GM18508 (cell line): ENCODE results near the gene VTCN1.
"Not testable (repeated sequence)": the region's sequence is repeated elsewhere in the genome, so short reads cannot be mapped to it uniquely, and the experiment has no call there.

Source experiments
- ATAC-seq: cut with Tn5 transposase; IDR thresholded peaks from one replicate; pipeline ENCODE4 v1.9.1; 2021; ENCODE audit warnings: moderate number of reproducible peaks; ENCODE audit not compliant: insufficient read depth, unreplicated experiment

The VTCN1 gene, protein sequence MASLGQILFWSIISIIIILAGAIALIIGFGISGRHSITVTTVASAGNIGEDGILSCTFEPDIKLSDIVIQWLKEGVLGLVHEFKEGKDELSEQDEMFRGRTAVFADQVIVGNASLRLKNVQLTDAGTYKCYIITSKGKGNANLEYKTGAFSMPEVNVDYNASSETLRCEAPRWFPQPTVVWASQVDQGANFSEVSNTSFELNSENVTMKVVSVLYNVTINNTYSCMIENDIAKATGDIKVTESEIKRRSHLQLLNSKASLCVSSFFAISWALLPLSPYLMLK

DNA sequence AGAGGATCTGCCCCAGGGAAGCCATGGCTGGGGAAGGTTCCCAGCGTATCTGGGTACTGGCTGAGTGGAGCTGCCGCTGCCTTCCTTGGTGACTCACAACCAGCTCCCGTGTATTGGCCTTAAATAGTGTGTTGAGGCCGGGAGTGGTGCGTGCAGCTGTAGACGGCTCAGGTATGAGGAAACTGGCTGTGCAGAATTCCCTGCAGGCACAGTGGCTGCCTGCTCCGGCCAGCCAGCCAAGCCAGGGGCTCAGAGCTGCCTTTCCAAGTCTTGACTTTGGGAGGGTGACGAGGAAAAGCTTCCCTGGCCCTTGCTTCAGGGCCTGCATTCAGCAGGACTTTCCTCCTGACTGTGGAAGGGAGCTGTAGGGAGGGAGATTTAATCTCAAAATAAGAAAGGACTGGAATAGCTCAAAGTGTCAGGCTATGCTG lies at the start of gene VTCN1:
Gene VTCN1 (minus strand): TSS at position 97 of the 431 bp plus-strand sequence. CDS start 72 bp downstream, at position 25.
- no peak for ATAC-seq

- ATAC-seq = no peak
These were observed 48.1 kb upstream of the VTCN1 start for GRCh38 chr1:117258791-117259190.

DNA sequence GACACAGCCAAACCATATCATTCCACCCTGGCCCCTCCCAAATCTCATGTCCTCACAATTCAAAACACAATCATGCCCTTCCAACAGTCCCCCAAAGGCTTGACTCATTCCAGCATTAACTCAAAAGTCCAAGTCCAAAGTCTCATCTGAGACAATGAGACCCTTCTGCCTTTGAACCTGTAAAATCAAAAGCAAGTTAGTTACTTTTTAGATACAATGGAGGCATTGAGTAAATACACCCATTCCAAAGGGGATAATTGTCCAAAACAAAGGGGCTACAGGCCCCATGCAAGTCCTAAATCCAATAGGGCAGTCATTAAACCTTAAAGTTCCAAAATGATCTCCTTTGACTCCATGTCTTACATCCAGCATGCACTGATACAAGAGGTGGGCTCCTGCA lies 47.3 kb upstream of the VTCN1 start:
- ATAC-seq = not testable (repeated sequence)

DNA sequence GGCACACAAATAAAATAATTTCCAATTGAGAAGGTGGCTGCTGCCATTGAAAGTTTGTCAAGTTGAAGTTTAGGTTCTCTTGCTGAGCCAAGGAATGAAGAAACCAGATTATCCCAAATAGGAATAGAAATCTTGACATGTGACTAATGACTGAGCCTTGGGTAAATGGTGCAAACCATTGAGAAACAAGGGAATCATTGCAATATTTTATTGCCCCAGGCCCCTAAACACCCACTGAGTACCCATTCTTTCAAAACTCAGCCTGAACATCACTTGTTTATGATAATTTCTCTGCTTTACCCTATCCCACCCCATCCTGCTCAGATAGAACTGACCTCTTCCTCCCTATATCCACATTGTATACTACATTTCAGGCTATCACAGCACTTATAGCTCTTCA lies 46.6 kb upstream of the VTCN1 start:
- ATAC-seq = no peak

DNA sequence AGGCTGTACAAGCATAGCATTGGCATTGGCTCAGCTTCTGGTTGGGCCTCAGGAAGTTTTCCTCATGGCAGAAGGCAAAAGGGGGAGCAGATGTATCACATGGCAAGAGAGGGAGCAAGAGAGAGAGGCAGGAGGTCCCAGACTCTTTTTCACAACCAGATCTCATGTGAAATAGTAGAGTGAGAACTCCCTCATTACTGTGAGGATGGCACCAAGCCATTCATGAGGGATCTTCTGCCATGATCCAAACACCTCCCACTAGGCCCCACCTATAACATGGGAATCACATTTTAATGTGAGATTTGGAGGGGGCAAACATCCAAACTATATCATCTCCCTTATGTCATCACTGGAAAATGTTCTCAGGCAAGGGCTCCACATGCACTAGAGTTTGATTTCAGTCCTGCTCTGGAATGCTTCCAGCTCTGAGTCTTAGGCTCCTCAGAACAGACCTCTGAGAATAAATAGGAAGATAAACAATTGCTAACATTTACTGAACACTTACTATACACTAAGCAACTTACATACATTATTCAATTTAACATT lies 39.4 kb upstream of the VTCN1 start:
- ATAC-seq = no peak

GRCh38 chr1:117244971-117245370 lies 34.2 kb upstream of the VTCN1 start:
- no peak for ATAC-seq

- no peak for ATAC-seq
These were observed 33.6 kb upstream of the VTCN1 start for GRCh38 chr1:117244306-117244705.

- ATAC-seq = no peak
These were observed 30.8 kb upstream of the VTCN1 start for GRCh38 chr1:117241512-117241911.

GRCh38 chr1:117240547-117240946 lies 29.8 kb upstream of the VTCN1 start:
- ATAC-seq = no peak

GRCh38 chr1:117239467-117239866 lies 28.7 kb upstream of the VTCN1 start:
- no peak for ATAC-seq

DNA sequence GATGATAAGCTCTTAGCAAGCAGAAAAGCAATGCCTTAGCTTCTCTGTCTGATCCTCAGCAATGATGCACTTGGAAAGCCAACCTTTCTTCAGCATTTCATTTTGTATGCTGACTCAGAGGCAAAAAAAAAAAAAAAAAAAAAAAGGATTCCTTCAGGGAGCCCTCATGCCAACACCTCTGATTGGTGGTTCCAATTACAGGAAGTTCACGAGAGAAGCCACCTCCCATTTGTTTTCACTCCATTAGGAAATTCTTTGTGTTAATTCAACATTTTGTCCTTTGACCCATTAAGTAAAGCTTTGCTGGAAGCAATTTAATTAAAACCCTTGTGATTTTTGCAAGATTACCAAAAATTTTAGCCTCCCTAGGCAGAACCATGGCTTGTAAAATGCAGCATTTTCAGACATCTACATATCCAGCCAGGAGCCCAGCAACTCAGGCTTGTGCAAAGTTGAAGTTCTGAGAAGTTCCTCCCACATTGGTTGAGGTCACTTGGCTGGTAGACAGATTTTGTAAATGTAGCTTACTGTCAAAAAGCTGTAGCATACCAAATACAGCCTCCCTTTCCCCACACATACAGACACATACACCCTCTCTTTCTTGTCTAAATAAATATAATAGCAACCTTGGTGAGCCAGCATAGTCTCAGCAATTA lies 27.1 kb upstream of the VTCN1 start:
- ATAC-seq = no peak

DNA sequence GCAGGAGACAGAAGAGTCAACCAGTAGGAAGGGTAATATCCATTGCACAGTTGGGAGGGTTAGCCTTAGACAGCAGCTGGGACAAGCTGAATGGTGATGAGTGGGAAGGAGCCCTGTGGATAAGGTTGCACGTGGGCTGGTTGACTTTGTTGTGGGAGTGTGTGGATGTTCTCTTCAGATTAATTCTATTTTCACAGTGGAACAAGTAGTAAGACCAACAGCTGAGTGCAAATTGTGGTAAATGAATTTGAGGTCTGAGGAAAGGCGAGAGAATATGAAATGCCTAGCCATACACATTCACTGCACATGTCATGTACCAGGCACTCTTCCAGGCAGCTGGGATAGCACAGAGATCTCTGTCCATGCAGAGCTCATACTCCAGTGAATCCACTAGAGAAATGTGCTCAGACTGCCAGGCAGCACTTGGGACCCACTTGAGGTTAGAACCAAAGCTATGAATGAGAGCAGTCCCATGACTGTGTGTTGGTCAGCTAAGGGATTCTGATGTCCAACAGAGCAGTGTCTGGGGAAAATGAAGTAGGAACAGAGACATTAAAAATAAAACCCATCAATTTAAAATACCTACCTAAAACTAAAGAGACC lies 25.2 kb upstream of the VTCN1 start:
- ATAC-seq = no peak

- ATAC-seq = no peak
These were observed 21.8 kb upstream of the VTCN1 start for GRCh38 chr1:117232531-117232930.

- ATAC-seq = no peak
These were observed 21.1 kb upstream of the VTCN1 start for GRCh38 chr1:117231748-117232373.

GRCh38 chr1:117231312-117231711 lies 20.6 kb upstream of the VTCN1 start:
- no peak for ATAC-seq

- no peak for ATAC-seq
These were observed 18.5 kb upstream of the VTCN1 start for GRCh38 chr1:117229217-117229616.

- no peak for ATAC-seq
These were observed 15.2 kb upstream of the VTCN1 start for GRCh38 chr1:117225931-117226330.

DNA sequence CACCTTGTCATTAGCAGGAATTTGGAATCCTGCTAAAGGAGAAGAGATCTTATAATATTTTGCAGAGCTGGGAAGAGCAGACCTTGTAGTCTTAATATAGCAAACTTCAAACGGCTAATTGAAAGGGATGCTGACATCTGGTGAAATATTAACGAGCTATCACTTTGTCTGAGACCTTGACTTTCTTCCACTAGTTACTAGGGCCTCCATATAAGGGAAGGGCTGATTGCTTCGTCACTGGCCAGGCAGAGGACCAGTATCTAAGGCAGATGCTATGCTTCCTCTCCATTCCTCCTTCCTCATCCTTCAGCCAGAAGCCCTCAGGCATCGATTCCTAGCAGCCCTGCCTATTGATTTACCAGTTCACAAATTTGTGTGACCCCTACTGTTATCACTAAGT lies 6.0 kb upstream of the VTCN1 start:
- ATAC-seq = no peak

GRCh38 chr1:117215733-117216462 lies 5.2 kb upstream of the VTCN1 start:
- ATAC-seq = no peak

GRCh38 chr1:117215019-117215418 lies 4.3 kb upstream of the VTCN1 start:
- ATAC-seq = no peak
